ENCODE data around the gene AP4M1.

The AP4M1 gene, protein sequence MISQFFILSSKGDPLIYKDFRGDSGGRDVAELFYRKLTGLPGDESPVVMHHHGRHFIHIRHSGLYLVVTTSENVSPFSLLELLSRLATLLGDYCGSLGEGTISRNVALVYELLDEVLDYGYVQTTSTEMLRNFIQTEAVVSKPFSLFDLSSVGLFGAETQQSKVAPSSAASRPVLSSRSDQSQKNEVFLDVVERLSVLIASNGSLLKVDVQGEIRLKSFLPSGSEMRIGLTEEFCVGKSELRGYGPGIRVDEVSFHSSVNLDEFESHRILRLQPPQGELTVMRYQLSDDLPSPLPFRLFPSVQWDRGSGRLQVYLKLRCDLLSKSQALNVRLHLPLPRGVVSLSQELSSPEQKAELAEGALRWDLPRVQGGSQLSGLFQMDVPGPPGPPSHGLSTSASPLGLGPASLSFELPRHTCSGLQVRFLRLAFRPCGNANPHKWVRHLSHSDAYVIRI

DNA sequence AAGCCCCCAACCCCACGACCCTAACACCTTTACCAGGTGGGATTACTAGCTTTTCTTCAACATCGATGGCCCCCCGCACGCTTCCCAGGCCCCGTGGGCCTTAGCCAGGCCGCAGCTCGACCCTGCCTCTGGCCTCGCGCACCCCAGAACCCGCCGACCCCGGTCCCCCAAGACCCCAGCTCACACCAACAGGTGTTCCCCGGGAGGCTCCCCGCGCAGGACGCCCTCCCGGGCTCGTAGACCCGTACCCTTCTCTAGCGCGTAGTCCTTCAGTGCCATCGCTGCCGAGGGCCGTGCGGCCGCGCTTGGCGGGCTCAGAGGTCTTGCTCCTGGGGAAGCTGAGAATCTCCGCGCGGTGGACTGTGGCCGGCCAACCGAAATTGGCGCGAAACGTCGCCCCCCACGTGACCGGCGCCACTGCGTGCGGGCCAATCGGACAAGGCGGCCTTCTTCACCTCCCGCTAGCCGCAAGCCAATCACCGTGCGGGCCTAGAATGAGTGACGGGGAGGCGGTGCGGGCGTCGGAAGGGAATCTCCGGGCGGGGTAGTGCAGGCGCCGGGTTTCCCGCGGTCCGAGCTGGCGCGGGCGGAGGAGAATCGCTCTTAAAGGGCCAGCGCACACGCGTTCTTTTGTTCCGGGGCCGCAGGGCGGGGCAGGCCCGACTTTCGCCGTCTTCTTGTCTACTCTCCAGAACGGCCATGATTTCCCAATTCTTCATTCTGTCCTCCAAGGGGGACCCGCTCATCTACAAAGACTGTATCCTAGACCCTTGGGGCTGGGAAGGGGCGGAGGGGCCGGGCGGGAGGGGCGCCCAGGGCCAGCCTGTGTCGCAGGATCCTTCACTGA, at the start of gene AP4M1, which contains the start of gene MCM7:
TSS of gene AP4M1 (plus strand) at position 628 of the 847 bp plus-strand sequence. CDS start at position 700, 72 bp downstream.
TSS of gene MCM7 (minus strand) at position 382 of the 847 bp plus-strand sequence. CDS start at position 279, 103 bp downstream.
- peak; percentile 96 to 98 (median 98) for DNase-seq (ENCODE audit: low read depth in 2 of 3, low spot score in 1 of 3)

DNA sequence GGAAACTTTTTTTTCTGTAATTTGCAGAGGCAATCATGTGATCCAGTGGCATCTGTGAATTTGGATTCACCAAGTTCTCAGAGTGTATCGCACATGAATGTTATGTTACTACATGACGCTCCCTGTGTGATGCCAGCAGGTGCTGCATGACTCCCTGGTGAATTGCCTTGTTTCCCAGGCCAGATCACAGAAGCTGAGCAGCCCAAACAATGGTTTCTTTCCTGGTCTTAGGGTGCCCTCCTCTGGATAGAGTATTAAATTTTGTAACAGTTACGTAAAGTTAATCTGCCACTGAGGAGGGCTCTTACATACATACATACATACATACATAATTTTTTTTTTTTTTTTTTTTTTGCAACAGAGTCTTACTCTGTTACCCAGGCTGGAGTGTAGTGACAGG, 48.2 kb upstream of the AP4M1 start:
- DNase-seq (ENCODE audit: low read depth in 2 of 3, low spot score in 1 of 3): peak in 1 of 3 donors; percentile 2

GRCh38 chr7:100057006-100057405, 44.4 kb upstream of the AP4M1 start:
- DNase-seq (ENCODE audit: low read depth in 2 of 3, low spot score in 1 of 3): no peak

DNA sequence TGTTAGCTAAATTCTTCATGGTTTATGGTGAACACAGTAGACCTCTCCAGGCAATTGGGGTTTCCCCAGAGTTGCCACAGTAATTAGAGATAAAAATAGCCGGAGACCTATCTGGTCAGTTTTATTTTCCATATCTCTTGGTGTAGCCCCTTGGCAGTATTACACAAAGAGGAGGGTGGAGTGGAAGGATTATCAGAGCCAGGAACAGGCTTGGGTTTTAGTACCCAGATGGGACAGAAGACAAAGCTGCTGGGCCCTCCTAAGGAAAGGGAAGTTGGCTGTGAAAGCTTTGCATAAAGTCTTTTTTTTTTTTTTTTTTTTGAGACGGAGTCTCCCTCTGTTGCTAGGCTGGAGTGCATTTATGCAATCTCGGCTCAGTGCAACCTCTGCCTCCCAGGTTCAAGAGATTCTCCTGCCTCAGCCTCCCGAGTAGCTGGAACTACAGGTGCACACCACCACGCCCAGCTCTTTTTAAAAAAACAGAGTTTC, 42.1 kb upstream of the AP4M1 start:
- no peak for DNase-seq (ENCODE audit: low read depth in 2 of 3, low spot score in 1 of 3)

- no peak for DNase-seq (ENCODE audit: low read depth in 2 of 3, low spot score in 1 of 3)
Measured at GRCh38 chr7:100061518-100062193, 39.8 kb upstream of the AP4M1 start.

- no peak for DNase-seq (ENCODE audit: low read depth in 2 of 3, low spot score in 1 of 3)
Measured at GRCh38 chr7:100063376-100063775, 38.1 kb upstream of the AP4M1 start.

DNA sequence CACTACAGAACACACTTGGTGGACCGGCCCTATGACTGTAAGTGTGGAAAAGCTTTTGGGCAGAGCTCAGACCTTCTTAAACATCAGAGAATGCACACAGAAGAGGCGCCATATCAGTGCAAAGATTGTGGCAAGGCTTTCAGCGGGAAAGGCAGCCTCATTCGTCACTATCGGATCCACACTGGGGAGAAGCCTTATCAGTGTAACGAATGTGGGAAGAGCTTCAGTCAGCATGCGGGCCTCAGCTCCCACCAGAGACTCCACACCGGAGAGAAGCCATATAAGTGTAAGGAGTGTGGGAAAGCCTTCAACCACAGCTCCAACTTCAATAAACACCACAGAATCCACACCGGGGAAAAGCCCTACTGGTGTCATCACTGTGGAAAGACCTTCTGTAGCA, 37.3 kb upstream of the AP4M1 start:
- DNase-seq (ENCODE audit: low read depth in 2 of 3, low spot score in 1 of 3): no peak

GRCh38 chr7:100065452-100066186, 35.8 kb upstream of the AP4M1 start:
- no peak for DNase-seq (ENCODE audit: low read depth in 2 of 3, low spot score in 1 of 3)

DNA sequence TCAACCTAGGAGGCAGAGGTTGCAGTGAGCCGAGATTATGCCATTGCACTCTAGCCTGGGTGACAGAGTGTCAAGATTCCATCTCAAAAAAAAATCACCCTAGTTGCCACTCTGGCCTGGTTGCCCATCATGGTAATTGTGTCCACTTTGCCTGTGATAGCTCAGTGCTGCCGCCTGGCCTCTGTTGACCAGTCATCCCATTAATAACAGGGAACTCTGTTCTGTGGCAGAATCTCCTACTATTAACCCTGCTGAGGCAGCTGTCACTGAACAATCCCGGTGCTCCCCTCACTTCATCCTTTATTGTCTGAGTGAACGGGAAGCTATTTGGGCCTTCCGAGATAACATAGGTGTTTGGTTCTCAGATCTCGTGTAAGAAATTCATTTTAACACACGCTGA, 34.5 kb upstream of the AP4M1 start:
- no peak for DNase-seq (ENCODE audit: low read depth in 2 of 3, low spot score in 1 of 3)

GRCh38 chr7:100069991-100070390, 31.5 kb upstream of the AP4M1 start:
- DNase-seq (ENCODE audit: low read depth in 2 of 3, low spot score in 1 of 3): no peak

DNA sequence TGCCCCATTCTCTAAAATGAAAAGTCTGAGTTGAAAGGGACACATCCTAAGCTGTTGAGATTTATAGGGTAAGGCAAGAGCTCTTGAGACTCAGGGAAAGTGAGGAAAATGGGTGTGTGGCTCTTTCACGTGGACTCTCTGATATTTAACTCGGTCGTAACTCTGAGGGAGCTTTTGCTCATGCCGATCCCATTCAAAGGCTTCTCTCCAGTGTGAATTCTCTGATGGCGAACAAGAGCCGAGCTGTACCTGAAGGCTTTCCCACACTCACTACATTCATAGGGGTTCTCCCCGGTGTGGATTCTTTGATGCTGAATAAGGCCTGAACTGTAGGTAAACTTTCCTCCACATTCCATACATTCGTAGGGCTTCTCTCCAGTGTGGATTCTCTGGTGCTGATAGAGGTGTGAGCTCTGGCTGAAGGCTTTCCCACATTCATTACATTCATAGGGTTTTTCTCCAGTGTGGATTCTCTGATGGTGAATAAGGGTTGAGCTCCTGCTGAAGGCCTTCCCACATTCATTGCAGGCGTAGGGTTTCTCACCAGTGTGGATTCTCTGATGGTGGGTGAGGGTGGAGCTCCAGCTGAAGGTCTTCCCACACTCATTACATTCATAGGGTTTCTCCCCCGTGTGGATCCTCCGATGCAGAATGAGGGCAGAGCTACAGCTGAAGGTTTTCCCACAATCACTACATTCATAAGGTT, 30.3 kb upstream of the AP4M1 start:
- DNase-seq (ENCODE audit: low read depth in 2 of 3, low spot score in 1 of 3): no peak

- no peak for DNase-seq (ENCODE audit: low read depth in 2 of 3, low spot score in 1 of 3)
Measured at GRCh38 chr7:100072462-100072861, 29.0 kb upstream of the AP4M1 start.

GRCh38 chr7:100074841-100075240, 26.6 kb upstream of the AP4M1 start:
- DNase-seq (ENCODE audit: low read depth in 2 of 3, low spot score in 1 of 3): no peak

- no peak for DNase-seq (ENCODE audit: low read depth in 2 of 3, low spot score in 1 of 3)
Measured at GRCh38 chr7:100075418-100075817, 26.0 kb upstream of the AP4M1 start.

GRCh38 chr7:100077205-100077604, 24.2 kb upstream of the AP4M1 start:
- no peak for DNase-seq (ENCODE audit: low read depth in 2 of 3, low spot score in 1 of 3)

DNA sequence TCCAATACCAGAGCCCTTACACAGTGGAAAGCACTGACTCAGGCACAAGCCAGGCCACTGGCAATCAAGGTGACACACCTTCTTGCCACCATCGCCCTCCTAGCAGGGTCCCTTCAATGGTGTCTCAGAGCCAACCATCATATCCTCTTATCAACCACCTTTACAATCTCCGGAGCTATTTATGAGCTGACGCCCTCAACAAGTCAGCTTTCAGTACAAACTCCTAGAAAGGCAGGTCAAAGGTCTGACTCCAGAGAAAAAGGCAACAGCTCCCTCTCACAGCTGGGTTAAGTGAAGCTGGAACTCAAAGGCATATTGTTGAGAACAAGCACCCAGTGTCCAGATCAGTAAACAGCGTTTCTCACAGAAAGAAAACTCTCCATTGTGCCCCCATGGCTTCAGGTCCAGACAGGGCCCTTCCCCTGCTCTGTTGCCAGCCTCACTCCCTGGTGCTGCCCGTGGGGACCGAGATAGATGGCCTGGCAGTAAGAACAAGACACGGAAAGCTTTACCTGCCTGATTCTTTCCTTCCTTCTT, 22.4 kb upstream of the AP4M1 start:
- no peak for DNase-seq (ENCODE audit: low read depth in 2 of 3, low spot score in 1 of 3)

GRCh38 chr7:100080907-100081534, 20.4 kb upstream of the AP4M1 start:
- DNase-seq (ENCODE audit: low read depth in 2 of 3, low spot score in 1 of 3): no peak

DNA sequence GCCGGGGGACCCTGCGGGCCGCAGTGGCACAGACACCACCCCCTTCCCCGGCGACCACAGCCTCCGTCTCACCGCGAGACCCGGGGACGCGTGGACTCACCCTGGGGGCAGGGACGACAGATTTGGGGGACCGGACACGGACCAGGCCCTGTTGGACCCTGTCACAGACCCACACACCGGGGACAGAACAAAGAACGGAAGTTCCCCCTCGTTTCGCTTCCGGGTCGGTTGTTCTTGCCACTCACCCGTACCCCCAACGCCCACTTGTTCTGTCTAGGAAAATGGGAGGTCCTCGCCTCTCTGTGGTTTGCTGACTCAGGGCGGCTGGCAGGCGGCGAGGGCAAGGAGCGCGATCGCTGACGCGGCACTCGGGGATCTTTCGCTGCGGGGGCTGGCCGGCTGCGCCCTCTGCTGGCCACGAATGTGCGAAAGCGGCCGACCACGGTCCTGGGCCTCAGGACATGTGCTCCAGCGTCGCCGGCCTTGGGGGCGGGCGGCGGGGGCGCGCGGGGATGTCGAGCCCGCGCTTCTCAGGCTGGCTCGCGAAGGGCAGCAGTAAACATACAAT, 19.8 kb upstream of the AP4M1 start, which contains the start of gene ZNF3:
TSS of gene ZNF3 (minus strand) at position 189 of the 568 bp plus-strand sequence. CDS start 4,366 bp downstream, outside the sequence.
- DNase-seq (ENCODE audit: low read depth in 2 of 3, low spot score in 1 of 3): peak; percentile 97 to 98 (median 97)

GRCh38 chr7:100082978-100083377, 18.5 kb upstream of the AP4M1 start:
- no peak for DNase-seq (ENCODE audit: low read depth in 2 of 3, low spot score in 1 of 3)
